ENCODE measurements around the gene BCL11B.

BCL11B gene

GRCh38 chr14:99155173-99156089 is 116.6 kb downstream of the BCL11B start:
- no peak for DNase-seq

GRCh38 chr14:99150236-99150635 is 121.8 kb downstream of the BCL11B start:
- DNase-seq = peak; percentile 49

GRCh38 chr14:99148861-99149610 is 123.0 kb downstream of the BCL11B start:
- DNase-seq = no peak

- no peak for DNase-seq
These were observed 123.9 kb downstream of the BCL11B start for GRCh38 chr14:99148131-99148530.

- DNase-seq = no peak
These were observed 124.6 kb downstream of the BCL11B start for GRCh38 chr14:99147366-99147740.

- no peak for DNase-seq
These were observed 125.2 kb downstream of the BCL11B start for GRCh38 chr14:99146616-99147365.

GRCh38 chr14:99145307-99145706 is 126.7 kb downstream of the BCL11B start:
- DNase-seq = no peak

- no peak for DNase-seq
These were observed 128.2 kb downstream of the BCL11B start for GRCh38 chr14:99143793-99144192.

GRCh38 chr14:99143126-99143525 is 128.9 kb downstream of the BCL11B start:
- DNase-seq = no peak

- no peak for DNase-seq
These were observed 130.8 kb downstream of the BCL11B start for GRCh38 chr14:99141236-99141635.

GRCh38 chr14:99138999-99139865 is 132.8 kb downstream of the BCL11B start:
- DNase-seq = no peak

- no peak for DNase-seq
These were observed 134.0 kb downstream of the BCL11B start for GRCh38 chr14:99137913-99138571.

- DNase-seq = no peak
These were observed 134.8 kb downstream of the BCL11B start for GRCh38 chr14:99137001-99137700.

- DNase-seq = no peak
These were observed 135.6 kb downstream of the BCL11B start for GRCh38 chr14:99136401-99136800.

GRCh38 chr14:99136047-99136400 is 136.0 kb downstream of the BCL11B start:
- DNase-seq = no peak

GRCh38 chr14:99134516-99135046 is 137.4 kb downstream of the BCL11B start:
- DNase-seq = no peak

- peak; percentile 33 for DNase-seq
These were observed 138.1 kb downstream of the BCL11B start for GRCh38 chr14:99133636-99134515.

GRCh38 chr14:99132821-99133635 is 139.0 kb downstream of the BCL11B start:
- DNase-seq = peak; percentile 58
